T-helper 1 cell (primary cell): ENCODE results near the gene ARHGAP22.

Experiments used
- DNase-seq, 5 donors: peaks; one replicate each; pipeline ENCODE4 v3.0.0-alpha.2; 2012 to 2020

ARHGAP22 gene

GRCh38 chr10:48526846-48527505 lies 77.9 kb downstream of the ARHGAP22 start:
- DNase-seq: no peak

- no peak for DNase-seq
Measured at GRCh38 chr10:48526011-48526821, 78.7 kb downstream of the ARHGAP22 start.

DNA sequence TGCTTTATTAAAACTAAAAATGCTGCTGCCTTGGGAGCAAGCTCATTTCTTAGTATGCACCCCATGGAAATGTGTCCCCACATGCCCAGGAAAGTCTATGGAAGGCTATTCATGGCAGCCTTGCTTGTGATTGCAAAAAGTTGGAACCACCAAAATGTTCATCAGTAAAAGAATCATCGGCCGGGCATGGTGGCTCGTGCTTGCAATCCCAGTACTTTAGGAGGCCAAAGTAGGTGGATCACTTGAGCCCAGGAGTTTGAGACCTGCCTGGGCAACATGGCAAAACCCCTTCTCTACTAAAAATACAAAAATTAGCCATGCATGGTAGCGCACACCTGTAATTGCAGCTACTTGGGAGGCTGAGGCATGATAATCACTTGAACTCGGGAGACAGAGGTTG lies 79.8 kb downstream of the ARHGAP22 start:
- DNase-seq: no peak

GRCh38 chr10:48523820-48524758 lies 80.8 kb downstream of the ARHGAP22 start:
- DNase-seq: no peak

DNA sequence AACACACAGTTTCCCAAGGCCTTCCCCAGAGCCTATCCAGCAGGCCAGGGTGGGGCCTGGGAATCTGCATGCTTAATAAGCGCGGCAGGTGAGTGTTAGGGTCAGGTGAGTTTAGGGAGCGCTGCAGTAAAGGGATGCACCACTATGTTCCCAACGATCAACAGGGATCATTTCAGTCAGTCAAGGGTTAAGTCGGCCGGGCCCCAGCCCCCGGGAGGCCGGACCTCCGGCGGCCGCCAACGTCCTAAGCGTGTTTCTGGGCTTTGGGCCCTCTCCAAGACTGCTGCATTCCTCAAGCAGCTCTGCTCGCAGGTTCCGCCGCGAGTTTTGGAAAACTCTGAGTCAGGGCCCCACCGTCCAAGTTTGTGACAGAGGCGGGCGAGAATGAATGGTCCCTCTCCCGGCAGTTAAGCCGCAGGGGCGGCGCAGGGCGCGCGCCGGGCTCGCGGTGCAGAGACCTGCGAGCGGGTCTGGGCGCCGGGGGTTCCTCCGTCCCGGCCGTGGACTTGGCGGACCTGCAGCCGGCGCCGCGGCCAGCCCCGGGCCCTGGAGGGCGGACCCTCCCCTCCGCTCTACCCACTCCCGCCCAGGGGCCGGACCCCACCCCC lies 81.6 kb downstream of the ARHGAP22 start:
- no peak for DNase-seq

DNA sequence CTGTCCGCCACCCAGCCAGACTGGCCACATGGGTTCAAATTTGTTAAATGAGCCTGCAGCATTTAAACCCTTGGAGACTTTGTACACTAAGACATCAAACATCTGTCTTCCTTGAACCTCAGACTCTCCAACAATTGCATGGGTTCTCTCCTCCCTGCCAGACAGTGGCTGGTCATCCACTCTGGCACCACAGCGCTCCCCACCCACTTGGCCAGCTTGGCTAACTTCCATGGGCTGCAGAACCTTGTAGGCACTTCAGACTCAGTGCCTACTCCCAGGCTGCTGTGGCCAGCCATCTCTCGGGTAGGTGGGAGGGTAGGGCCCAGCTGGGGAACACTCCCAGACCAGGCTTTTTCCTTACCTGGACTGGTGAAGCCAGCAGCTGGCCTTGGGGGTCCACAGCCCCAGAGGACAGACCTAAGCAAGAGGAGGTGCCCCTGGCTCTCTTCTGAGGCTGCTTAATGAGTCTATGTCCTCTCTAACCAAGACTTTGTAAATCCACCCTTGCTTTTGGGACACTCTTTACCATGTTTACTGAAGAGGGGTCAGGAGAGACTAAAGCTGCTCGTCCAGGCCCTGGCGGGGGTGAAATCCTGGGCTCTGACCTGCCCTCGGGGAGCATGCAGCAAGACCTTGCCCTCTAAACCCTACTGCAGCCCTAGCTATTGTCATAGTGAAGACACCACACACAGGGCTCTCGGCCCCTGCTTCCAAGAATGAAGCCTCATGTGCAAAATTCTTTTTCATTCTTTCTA lies 82.7 kb downstream of the ARHGAP22 start:
- DNase-seq: no peak

DNA sequence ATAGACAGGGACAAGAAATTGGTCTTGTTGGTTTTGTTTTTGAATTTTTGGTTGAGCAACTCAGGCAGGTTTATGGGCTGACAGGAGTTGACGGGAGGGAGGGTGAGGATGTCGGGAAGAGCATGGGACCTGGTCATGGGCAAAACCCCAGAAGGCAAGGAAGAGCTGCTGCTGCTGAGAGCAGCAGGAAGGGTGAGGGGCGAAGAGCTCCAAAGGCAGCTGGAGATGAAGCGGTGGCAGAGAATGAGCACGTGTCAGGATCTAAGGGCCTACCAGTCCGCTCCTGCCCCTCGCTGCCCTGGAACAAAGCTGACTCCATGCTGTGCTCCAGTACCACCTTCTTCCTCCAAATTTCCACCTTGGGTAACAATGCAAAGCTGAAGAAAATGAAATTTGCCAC lies 84.3 kb downstream of the ARHGAP22 start:
- DNase-seq: no peak

DNA sequence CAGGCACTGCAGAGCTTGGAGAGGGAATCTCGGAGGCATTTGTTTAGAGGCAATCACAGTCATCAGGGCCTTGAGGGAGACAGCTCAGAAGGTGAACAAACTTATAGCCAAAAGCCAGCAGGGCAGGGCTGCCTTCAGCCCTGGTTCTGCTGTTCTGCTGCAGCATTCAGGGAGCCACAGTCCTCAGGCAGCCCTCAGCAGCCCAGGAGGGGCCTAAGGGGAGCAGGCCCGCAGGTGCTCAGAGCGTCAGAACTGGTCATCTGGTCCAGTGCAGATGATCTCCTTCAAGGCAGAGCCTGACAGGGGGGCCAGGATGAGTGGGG lies 84.7 kb downstream of the ARHGAP22 start:
- DNase-seq: no peak

- DNase-seq: no peak
Measured at GRCh38 chr10:48519481-48520183, 85.2 kb downstream of the ARHGAP22 start.

GRCh38 chr10:48518986-48519385 lies 85.9 kb downstream of the ARHGAP22 start:
- DNase-seq: no peak

- no peak for DNase-seq
Measured at GRCh38 chr10:48517911-48518811, 86.7 kb downstream of the ARHGAP22 start.

DNA sequence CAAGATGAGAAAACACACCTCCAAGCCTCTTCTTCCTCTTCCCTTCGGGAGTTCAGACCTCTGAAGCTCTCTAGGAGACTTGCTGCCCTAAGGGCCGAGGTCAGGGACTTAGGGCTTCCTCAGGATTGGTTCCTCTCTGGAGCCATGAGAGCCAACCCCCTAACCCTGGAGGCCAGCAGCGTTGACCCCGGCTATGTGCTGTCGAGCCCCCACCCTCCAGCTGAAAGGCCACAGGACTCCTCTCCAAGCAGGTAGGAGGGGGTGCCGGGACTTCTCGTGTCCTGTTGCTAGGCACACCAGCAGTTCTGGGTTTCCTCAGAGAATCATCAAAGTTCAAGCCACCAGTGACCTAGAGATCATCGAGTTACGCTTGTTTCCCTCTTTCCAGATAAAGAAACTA lies 87.4 kb downstream of the ARHGAP22 start:
- no peak for DNase-seq

DNA sequence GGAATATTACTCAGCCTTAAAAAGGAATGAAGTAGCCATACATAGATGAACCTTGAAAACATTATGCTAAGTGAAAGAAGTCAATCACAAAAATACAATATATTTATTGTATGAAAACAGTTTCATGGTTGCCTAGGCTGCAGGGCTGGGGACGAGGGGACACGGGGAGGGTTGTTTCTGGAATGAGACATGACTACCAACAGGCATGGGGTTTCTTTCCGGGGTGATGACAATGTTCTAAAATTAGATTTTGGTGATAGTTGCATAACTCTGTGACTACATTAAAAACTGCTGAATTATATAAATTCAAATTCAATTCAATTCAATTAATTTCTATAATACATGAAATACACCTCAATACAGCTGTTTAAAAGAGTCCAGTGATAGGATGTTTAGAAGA lies 88.0 kb downstream of the ARHGAP22 start:
- DNase-seq: no peak

DNA sequence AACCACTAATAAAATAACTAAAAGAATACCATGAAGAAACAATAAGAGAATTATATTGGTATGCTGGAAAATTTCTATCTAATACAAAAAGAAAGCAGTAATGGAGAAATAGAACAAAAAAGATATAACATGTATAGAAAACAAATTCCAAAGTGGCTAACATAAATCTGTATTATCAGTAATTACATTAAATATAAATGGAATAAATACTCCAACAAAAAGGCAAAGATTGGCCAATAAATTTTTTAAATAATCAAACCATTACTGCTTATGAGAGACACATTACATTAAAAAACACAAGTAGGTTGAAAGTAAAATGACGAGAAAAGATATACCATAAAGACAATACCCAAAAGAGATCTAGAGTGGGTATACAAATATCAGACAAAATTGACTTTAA lies 90.0 kb downstream of the ARHGAP22 start:
- no peak for DNase-seq

DNA sequence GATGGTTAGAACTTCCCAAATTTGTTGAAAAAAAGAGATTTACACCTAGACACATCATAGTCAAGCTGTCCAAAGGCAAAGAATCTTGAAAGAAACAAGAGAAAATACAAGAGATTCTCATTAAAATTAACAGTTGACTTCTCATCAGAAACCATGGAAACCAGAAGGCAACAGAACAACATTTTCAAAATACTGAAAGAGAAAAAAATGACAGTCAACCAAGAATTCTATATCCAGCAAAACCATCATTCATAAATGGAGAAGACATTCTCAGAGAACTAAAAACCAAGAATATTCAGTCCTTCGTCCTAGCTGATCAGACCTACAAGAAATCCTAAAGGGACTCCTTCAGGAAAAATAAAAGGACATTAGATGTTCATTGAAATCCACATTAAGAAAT lies 90.6 kb downstream of the ARHGAP22 start:
- DNase-seq: no peak

DNA sequence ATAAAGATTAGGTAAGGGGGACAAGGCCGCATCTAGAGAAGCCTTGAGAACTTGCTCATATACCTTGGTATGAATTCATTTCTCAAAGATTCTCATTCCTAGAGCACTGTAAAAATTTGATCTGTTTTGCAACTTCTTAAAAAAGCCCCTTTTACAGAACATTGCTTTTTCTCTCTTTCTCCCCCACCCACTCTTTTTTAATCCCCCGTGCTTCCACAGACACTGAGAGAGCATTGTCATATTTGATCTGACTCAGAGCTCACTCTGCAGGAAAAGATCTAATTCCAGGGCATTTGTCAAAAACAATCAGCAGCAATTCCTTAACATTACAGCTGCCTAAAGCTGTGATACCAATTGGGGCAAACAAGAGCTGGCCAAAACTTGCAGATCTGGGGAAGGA lies 92.0 kb downstream of the ARHGAP22 start:
- DNase-seq: no peak

GRCh38 chr10:48511875-48512231 lies 93.0 kb downstream of the ARHGAP22 start:
- DNase-seq: no peak

DNA sequence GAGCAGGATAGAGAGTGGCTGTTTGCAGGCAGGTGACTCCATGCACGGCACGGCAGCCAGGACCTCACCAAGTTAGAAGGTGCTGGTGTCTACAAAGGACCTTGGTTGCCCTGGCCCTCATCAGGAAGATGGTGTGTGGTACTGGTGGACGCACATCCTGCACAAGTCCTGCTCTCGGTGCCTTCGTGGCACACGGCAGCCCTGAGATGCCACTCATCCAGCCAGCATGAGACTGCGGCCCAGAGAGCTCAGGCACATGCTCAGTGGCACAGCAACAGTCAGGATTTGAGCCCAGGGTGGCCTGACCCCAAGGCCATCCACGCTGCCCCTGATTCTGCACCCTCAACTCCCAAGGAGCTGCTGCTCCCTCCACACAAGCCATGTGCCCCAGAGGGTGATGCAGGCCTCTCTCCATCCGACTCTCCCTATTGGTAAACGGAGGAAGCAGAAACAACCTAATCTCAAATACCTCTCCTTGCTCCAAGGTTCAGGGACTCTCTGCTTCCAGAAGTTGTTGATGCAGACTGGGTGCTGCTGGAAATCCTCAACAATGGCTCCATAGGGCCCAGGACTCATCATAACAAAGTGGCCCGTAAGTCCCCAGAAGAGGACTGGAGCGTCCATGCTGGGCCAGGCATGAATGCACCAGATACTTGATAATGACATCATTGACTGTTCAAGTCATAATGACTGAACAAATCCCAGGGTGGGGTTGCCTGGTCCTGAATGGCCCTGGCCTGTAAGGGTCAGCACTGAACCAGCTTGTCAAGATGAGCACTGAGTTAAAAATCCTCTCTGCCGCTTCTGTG lies 93.6 kb downstream of the ARHGAP22 start:
- no peak for DNase-seq

GRCh38 chr10:48509974-48510692 lies 94.7 kb downstream of the ARHGAP22 start:
- DNase-seq: no peak
